ENCODE results near the gene MARCHF10. TPM values are rescaled to one million over a fixed set of nuclear protein-coding genes. Genes with fewer than 3 reads are reported as not detected.
"Not testable (repeated sequence)": the region's sequence is repeated elsewhere in the genome, so short reads cannot be mapped to it uniquely, and the experiment has no call there.

The MARCHF10 gene
- total RNA-seq, 1 donor from 2014 or later: not detected

- Histone ChIP-seq H3K27me3 (ENCODE audit: low read depth) (peaks cover 18% of the 10 kb centered on the region), H3K9me3 (replicated peaks) (peaks cover under 1% of the 10 kb centered on the region), H3K4me3 (no peak overlapping the region), H3K36me3 (no peaks in the 10 kb centered on the region), H3K4me1 (no peaks in the 10 kb centered on the region), H3K27ac (replicated peaks) (no peak overlapping the region)
- intact Hi-C loops (cut with micrococcal nuclease): no loop called here
- TF ChIP-seq CTCF (IDR thresholded peaks at IDR 0.05; ENCODE audit: borderline replicate concordance): no peak
- DNase-seq: no peak
These were observed 24.3 kb upstream of the MARCHF10 start for GRCh38 chr17:62832405-62832804.

- intact Hi-C loops (cut with micrococcal nuclease); H3K4me1 ChIP-seq; H3K9me3 ChIP-seq (replicated peaks); H3K36me3 ChIP-seq; H3K27ac ChIP-seq (replicated peaks); H3K4me3 ChIP-seq; DNase-seq: not testable (repeated sequence)
- H3K27me3 ChIP-seq (ENCODE audit: low read depth): peaks cover 22% of the 10 kb centered on the region
These were observed 23.0 kb upstream of the MARCHF10 start for GRCh38 chr17:62831066-62831465.

- intact Hi-C loops (cut with micrococcal nuclease): no loop called here
These were observed 19.8 kb upstream of the MARCHF10 start for GRCh38 chr17:62827746-62828485.

GRCh38 chr17:62826956-62827355 lies 18.8 kb upstream of the MARCHF10 start:
- Histone ChIP-seq H3K27ac (replicated peaks) (no peak overlapping the region), H3K27me3 (ENCODE audit: low read depth) (peaks cover 28% of the 10 kb centered on the region), H3K4me3 (no peak overlapping the region), H3K36me3 (no peaks in the 10 kb centered on the region), H3K9me3 (replicated peaks) (no peaks in the 10 kb centered on the region), H3K4me1 (no peaks in the 10 kb centered on the region)
- DNase-seq: no peak
- no peak for TF ChIP-seq CTCF (IDR thresholded peaks at IDR 0.05; ENCODE audit: borderline replicate concordance)
- intact Hi-C loops (cut with micrococcal nuclease): no loop called here

More at GRCh38 chr17:62827746-62828485, 19.8 kb upstream of the MARCHF10 start:
- H3K36me3 ChIP-seq: no peaks in the 10 kb centered on the region
- no peaks in the 10 kb centered on the region for H3K9me3 ChIP-seq (replicated peaks)
- H3K4me1 ChIP-seq: no peaks in the 10 kb centered on the region
- H3K27ac ChIP-seq (replicated peaks): no peak overlapping the region
- no peak overlapping the region for H3K4me3 ChIP-seq
- peaks cover 28% of the 10 kb centered on the region for H3K27me3 ChIP-seq (ENCODE audit: low read depth)
- no peak for TF ChIP-seq CTCF (IDR thresholded peaks at IDR 0.05; ENCODE audit: borderline replicate concordance)
- DNase-seq: no peak

DNA sequence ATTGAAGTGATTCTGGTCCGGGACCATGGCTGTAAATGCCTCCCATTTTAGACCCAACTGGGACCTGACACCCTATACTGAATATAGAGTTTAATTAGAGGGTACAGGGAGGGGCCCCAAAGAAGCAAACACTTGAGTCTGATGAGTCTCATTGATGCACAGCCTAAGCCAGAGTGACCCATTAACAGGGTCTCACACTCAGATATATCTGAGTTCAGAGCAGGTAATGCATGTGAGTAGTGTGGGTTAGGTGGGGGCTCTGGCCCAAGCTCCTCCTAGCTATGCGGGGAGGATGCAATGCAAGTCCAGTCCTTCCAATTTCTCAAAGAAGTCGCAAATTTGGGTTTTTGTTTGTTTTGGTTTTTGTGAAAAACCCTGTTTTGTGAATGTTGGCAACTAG lies 17.1 kb upstream of the MARCHF10 start:
- no peak for TF ChIP-seq CTCF (IDR thresholded peaks at IDR 0.05; ENCODE audit: borderline replicate concordance)
- no peak overlapping the region for H3K27ac ChIP-seq (replicated peaks)
- peaks cover 28% of the 10 kb centered on the region for H3K27me3 ChIP-seq (ENCODE audit: low read depth)
- H3K36me3 ChIP-seq: no peaks in the 10 kb centered on the region
- H3K4me3 ChIP-seq: no peak overlapping the region
- no peaks in the 10 kb centered on the region for H3K9me3 ChIP-seq (replicated peaks)
- intact Hi-C loops (cut with micrococcal nuclease): no loop called here
- no peak for DNase-seq
- H3K4me1 ChIP-seq: peaks cover 3% of the 10 kb centered on the region

DNA sequence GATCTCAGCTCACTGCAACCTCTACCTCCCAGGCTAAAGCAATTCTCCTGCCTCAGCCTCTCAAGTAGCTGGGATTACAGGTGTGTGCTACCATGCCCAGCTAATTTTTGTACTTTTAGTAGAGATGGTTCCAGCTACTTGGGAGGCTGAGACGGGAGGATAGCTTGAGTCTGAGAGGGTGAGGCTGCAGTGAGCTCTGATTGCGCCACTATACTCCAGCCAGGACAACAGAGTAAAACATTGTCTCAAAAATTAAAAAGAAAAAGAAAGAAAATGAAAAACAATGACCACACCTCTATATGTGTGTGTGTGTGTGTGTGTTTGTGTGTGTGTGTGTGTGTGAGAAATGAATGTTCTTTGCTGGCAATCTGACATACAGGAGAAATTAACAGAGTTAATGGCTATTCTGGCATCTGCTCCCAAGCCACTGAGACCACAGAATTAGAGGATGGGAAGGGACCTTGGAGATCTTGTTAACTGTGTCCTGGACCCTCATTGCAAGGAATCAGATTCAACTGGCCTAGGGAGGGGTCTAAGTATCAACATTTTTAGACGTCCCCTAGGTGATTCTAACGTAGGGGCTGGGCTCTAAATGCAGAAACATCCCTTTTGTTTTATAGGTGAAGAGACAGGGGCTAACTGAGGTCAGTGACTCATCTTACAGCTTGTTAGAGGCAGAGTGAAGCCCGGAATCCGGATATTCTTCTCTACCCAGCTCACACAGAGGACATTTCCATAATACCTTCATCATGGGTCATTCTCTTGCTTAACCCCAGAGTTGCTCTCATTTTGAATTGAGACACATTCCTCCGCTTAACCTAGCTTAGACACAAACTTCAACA lies 16.4 kb upstream of the MARCHF10 start:
- intact Hi-C loops (cut with micrococcal nuclease): no loop called here
- no peaks in the 10 kb centered on the region for H3K9me3 ChIP-seq (replicated peaks)
- DNase-seq: no peak

More for the DNA sequence above, 16.4 kb upstream of the MARCHF10 start:
- no peak for TF ChIP-seq CTCF (IDR thresholded peaks at IDR 0.05; ENCODE audit: borderline replicate concordance)
- Histone ChIP-seq H3K4me3 (no peak overlapping the region), H3K27me3 (ENCODE audit: low read depth) (peaks cover 21% of the 10 kb centered on the region), H3K27ac (replicated peaks) (no peak overlapping the region), H3K36me3 (no peaks in the 10 kb centered on the region), H3K4me1 (peaks cover 10% of the 10 kb centered on the region)

All from left ventricle myocardium inferior (tissue), 1 donor.